ENCODE data around the gene SLC24A3. TPM values are rescaled to one million over a fixed set of nuclear protein-coding genes. Genes with fewer than 3 reads are reported as not detected.

Gene SLC24A3
- total and polyA plus RNA-seq, 7 donors = 0.92 to 20.8 (median 13.5) TPM

- Histone ChIP-seq H3K9me3 (no peaks in the 10 kb centered on the region), H3K27me3 (no peaks in the 10 kb centered on the region), H3K4me3 (no peak overlapping the region), H3K36me3 (peaks cover 0 to 26% (median 2%) of the 10 kb centered on the region in 4 donors), H3K4me1 (no peaks in the 10 kb centered on the region), H3K27ac (no peak overlapping the region)
- no peak for DNase-seq
- intact Hi-C loops (cut with DNase I) = no loop called here
- TF ChIP-seq POLR2AphosphoS5 (IDR thresholded peaks at IDR 0.05) = no peak
- no peak for TF ChIP-seq EP300 (IDR thresholded peaks at IDR 0.05)
- TF ChIP-seq POLR2A (IDR thresholded peaks at IDR 0.05) = no peak
- TF ChIP-seq CTCF (IDR thresholded peaks at IDR 0.05) = no peak
- whole genome bisulfite sequencing, 2 donors = 91 to 92% methylated on average over 4 of the region's 4 CpGs
Measured at GRCh38 chr20:19699180-19699971, 486.9 kb downstream of the SLC24A3 start.

GRCh38 chr20:19701429-19701828 lies 489.0 kb downstream of the SLC24A3 start:
- Histone ChIP-seq H3K27ac (no peak overlapping the region), H3K27me3 (no peaks in the 10 kb centered on the region), H3K4me1 (no peaks in the 10 kb centered on the region), H3K36me3 (peaks cover 0 to 21% (median 2%) of the 10 kb centered on the region in 4 donors), H3K4me3 (no peak overlapping the region), H3K9me3 (no peaks in the 10 kb centered on the region)
- no peak for TF ChIP-seq CTCF (IDR thresholded peaks at IDR 0.05)
- TF ChIP-seq EP300 (IDR thresholded peaks at IDR 0.05) = no peak
- no peak for TF ChIP-seq POLR2AphosphoS5 (IDR thresholded peaks at IDR 0.05)
- TF ChIP-seq POLR2A (IDR thresholded peaks at IDR 0.05) = no peak
- intact Hi-C loops (cut with DNase I) = no loop called here
- WGBS, 2 donors = 54 to 83% methylated on average over 3 of the region's 3 CpGs
- DNase-seq = no peak

- Histone ChIP-seq H3K4me3 (no peak overlapping the region), H3K36me3 (no peaks in the 10 kb centered on the region), H3K27me3 (no peaks in the 10 kb centered on the region), H3K4me1 (peaks cover 0 to 8% (median 0%) of the 10 kb centered on the region in 4 donors), H3K9me3 (no peaks in the 10 kb centered on the region), H3K27ac (no peak overlapping the region)
- WGBS, 2 donors = 75 to 92% methylated on average over 4 of the region's 4 CpGs
- DNase-seq = no peak
- intact Hi-C loops (cut with DNase I) = no loop called here
- TF ChIP-seq POLR2A (IDR thresholded peaks at IDR 0.05) = no peak
- no peak for TF ChIP-seq EP300 (IDR thresholded peaks at IDR 0.05)
- TF ChIP-seq POLR2AphosphoS5 (IDR thresholded peaks at IDR 0.05) = no peak
- no peak for TF ChIP-seq CTCF (IDR thresholded peaks at IDR 0.05)
Measured at GRCh38 chr20:19706463-19706862, 494.0 kb downstream of the SLC24A3 start.

GRCh38 chr20:19709635-19710335 lies 497.3 kb downstream of the SLC24A3 start:
- no peak for DNase-seq
- WGBS, 2 donors = 31 to 64% methylated on average over 1 of the region's 1 CpG
- Histone ChIP-seq H3K4me1 (peaks cover 0 to 18% (median 12%) of the 10 kb centered on the region in 4 donors), H3K36me3 (no peaks in the 10 kb centered on the region), H3K4me3 (no peak overlapping the region), H3K9me3 (no peaks in the 10 kb centered on the region), H3K27me3 (no peaks in the 10 kb centered on the region), H3K27ac (no peak overlapping the region)
- intact Hi-C loops (cut with DNase I) = no loop called here
- TF ChIP-seq EP300 (IDR thresholded peaks at IDR 0.05) (no peak), POLR2A (IDR thresholded peaks at IDR 0.05) (no peak), POLR2AphosphoS5 (IDR thresholded peaks at IDR 0.05) (no peak), CTCF (IDR thresholded peaks at IDR 0.05) (no peak)

Data from sigmoid colon (tissue), 7 donors.